Tibial nerve (tissue), 3 donors: Measurements from ENCODE around the gene SLC2A9.

ENCODE experiments used
- EP300 ChIP-seq, 2 donors: sonication (generic); formaldehyde crosslinking; IDR thresholded peaks; one replicate each; pipeline ENCODE4 v1.6.1; 2017; ENCODE audit warnings: antibody characterized with exemption in 2 of 2, mild to moderate bottlenecking in 1 of 2
- POLR2A ChIP-seq, 2 donors: fragments of 450-650 bp; IDR thresholded peaks; one replicate each; pipeline ENCODE4 v1.6.1; 2017; ENCODE audit warnings: antibody characterized with exemption in 2 of 2, mild to moderate bottlenecking in 2 of 2, moderate library complexity in 2 of 2

- TF ChIP-seq POLR2A (IDR thresholded peaks at IDR 0.05) (no peak), EP300 (IDR thresholded peaks at IDR 0.05) (no peak)
These were observed 87.3 kb downstream of the SLC2A9 start for GRCh38 chr4:9933956-9934355.
